ENCODE data around the gene TMEM205.
"Not testable (repeated sequence)": the region's sequence is repeated elsewhere in the genome, so short reads cannot be mapped to it uniquely, and the experiment has no call there.

Gene TMEM205

DNA sequence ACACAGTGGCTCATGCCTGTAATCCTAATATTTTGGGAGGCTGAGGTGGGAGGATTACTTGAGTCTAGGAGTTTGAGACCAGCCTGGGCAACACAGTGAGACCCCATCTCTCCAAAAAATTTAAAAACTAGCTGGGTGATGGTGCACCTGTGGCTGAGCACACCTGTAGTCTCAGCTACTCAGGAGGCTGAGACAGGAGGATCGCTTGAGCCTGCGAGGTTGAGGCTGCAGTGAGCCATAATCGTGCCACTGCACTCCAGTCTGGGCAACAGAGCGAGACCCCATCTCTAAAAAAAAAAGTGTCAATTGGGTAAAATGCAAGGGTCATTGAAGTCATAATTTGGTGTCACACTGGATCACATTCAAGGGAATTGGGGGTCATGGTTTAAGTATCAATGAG is 8.0 kb upstream of the TMEM205 start:
- not testable (repeated sequence) for DNase-seq (ENCODE audit: low read depth); H3K4me3 ChIP-seq (ENCODE audit: low read length); H3K9me3 ChIP-seq (ENCODE audit: control insufficient read depth, low read length); H3K9ac ChIP-seq (ENCODE audit: low read length); H3K36me3 ChIP-seq (ENCODE audit: control insufficient read depth, insufficient read depth, low read length, severe bottlenecking); H3K27me3 ChIP-seq (replicated peaks; ENCODE audit: control insufficient read depth, insufficient read depth, low read length)
- peaks cover 11% of the 10 kb centered on the region for H3K4me1 ChIP-seq (ENCODE audit: control insufficient read depth, insufficient read depth, low read length)

DNA sequence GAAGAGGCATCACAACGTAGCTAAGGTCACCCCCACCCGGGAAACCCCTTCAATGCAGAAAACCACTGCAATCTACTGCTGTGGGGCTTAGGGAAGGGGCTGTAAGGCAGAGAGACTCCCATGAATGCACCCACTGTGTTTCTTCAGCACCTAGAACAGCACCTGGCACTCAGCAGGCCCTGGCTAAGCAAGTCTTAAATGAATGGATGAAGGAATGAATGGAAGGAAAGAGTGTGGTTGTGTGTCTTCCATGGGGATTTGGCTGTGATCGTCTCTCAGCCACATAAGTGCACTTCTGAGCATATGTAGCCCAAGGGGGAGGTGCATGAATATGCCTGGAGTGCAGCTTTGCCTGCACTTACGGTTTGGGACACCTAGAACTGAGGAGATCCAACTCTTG is 3.1 kb upstream of the TMEM205 start:
- Histone ChIP-seq H3K4me3 (ENCODE audit: low read length) (no peak overlapping the region), H3K9ac (ENCODE audit: low read length) (no peak overlapping the region), H3K4me1 (ENCODE audit: control insufficient read depth, insufficient read depth, low read length) (peaks cover 19% of the 10 kb centered on the region), H3K27me3 (replicated peaks; ENCODE audit: control insufficient read depth, insufficient read depth, low read length) (no peaks in the 10 kb centered on the region), H3K9me3 (ENCODE audit: control insufficient read depth, low read length) (peaks cover 9% of the 10 kb centered on the region), H3K36me3 (ENCODE audit: control insufficient read depth, insufficient read depth, low read length, severe bottlenecking) (no peaks in the 10 kb centered on the region)
- DNase-seq (ENCODE audit: low read depth), result no peak

DNA sequence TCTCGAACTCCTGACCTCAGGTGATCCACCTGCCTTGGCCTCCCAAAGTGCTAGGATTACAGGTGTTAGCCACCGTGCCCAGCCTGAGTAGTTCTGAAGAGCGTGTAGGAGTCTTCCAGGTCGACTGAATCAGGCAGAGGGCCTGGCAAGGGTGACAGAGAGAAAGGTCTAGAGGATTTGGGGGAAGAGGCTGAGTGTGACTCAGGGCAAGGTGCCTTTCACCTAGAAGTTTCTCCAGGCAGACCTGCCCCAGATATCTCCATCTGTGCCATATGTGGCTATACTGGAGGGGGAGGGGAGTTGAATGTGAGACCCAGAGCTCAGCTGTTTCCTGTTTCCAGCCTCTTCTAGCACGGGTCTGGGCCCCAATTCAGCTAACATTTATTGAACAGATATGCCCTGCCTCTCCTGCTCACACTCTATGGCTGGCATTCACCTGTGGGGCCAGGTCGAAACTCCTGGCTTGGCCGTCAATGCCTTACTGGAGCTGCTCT is 1.5 kb upstream of the TMEM205 start:
- DNase-seq (ENCODE audit: low read depth), result no peak

DNA sequence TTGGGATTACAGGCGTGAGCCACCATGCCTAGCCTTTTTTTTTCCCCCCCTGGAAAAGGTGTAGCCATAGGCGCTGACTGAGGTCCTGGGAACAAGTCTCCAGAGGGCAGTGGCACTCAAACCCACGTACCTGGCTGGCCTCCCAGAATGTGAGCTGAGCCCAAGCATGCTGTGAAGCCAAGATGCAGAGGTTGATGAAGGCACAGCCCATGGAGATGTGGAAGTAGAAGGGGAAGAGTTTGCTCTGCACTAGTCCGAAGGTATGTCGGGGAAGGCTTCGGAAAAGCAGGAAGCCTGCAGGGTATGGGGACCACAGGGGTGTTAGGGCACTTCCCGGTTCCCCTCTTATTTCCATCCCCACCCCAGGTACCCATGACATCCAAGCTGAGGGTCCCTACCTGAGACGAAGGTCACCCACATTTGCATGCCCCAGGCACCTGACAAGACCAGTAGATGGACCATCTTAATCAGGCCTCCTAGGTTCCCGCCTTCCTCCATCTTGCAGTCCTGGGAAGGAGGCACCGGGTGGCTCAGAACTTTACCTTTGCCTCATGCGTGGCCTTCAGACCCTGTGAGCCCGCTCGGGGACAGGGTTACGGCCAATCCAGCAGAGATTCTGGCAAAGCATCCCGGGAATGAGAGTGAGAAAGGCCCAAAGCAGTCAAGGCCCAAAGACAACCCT is 805 bp downstream of the TMEM205 start:
- DNase-seq (ENCODE audit: low read depth), result peak; percentile 11
- Histone ChIP-seq H3K36me3 (ENCODE audit: control insufficient read depth, insufficient read depth, low read length, severe bottlenecking) (no peaks in the 10 kb centered on the region), H3K4me1 (ENCODE audit: control insufficient read depth, insufficient read depth, low read length) (peaks cover 23% of the 10 kb centered on the region), H3K27me3 (replicated peaks; ENCODE audit: control insufficient read depth, insufficient read depth, low read length) (no peaks in the 10 kb centered on the region), H3K9ac (ENCODE audit: low read length) (peak overlapping the region; percentile 90), H3K9me3 (ENCODE audit: control insufficient read depth, low read length) (peaks cover 9% of the 10 kb centered on the region), H3K4me3 (ENCODE audit: low read length) (peak overlapping the region; percentile 94)

More for the DNA sequence above, 1.5 kb upstream of the TMEM205 start:
- H3K9me3 ChIP-seq (ENCODE audit: control insufficient read depth, low read length), result peaks cover 9% of the 10 kb centered on the region
- no peaks in the 10 kb centered on the region for H3K36me3 ChIP-seq (ENCODE audit: control insufficient read depth, insufficient read depth, low read length, severe bottlenecking)
- no peak overlapping the region for H3K4me3 ChIP-seq (ENCODE audit: low read length)
- H3K4me1 ChIP-seq (ENCODE audit: control insufficient read depth, insufficient read depth, low read length), result peaks cover 23% of the 10 kb centered on the region
- H3K9ac ChIP-seq (ENCODE audit: low read length), result no peak overlapping the region
- H3K27me3 ChIP-seq (replicated peaks; ENCODE audit: control insufficient read depth, insufficient read depth, low read length), result no peaks in the 10 kb centered on the region

DNA sequence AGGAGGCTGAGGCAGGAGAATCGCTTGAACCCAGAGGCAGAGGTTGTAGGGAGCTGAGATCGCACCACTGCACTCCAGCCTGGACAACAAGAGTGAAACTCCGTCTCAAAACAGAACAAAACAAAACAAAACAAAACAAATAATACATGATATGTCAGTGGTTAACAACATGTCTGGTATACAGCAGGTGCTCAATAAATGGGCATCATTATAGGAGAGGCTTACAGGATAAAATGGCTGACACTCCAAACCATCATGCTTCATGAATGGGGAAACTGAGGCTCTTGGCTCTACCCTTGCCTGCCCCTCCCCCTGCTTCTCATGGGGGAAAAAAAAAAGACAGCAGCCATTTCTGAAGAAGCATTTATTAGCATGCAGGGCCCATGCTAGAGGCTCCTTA is 3.6 kb downstream of the TMEM205 start:
- Histone ChIP-seq H3K4me3 (ENCODE audit: low read length) (no peak overlapping the region), H3K36me3 (ENCODE audit: control insufficient read depth, insufficient read depth, low read length, severe bottlenecking) (no peaks in the 10 kb centered on the region), H3K27me3 (replicated peaks; ENCODE audit: control insufficient read depth, insufficient read depth, low read length) (no peaks in the 10 kb centered on the region), H3K9ac (ENCODE audit: low read length) (no peak overlapping the region), H3K9me3 (ENCODE audit: control insufficient read depth, low read length) (no peaks in the 10 kb centered on the region), H3K4me1 (ENCODE audit: control insufficient read depth, insufficient read depth, low read length) (peaks cover 35% of the 10 kb centered on the region)
- DNase-seq (ENCODE audit: low read depth), result no peak

DNA sequence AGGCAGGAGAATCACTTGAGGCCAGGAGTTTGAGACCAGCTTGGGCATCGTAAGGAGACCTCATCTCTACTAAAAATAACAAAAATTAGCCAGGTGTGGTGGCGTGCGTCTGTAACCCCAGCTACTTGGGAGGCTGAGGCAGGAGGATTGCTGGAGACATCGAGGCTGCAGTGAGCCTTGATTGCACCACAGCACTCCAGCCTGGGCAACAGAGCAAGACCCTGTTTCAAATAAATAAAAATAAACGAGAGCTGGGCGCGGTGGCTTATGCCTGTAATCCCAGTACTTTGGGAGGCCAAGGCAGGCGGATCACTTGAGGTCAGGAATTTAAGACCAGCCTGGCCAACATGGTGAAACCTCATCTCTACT is 6.0 kb downstream of the TMEM205 start:
- Histone ChIP-seq H3K4me1 (ENCODE audit: control insufficient read depth, insufficient read depth, low read length) (peaks cover 22% of the 10 kb centered on the region), H3K4me3 (ENCODE audit: low read length) (peak overlapping the region; percentile 78), H3K9ac (ENCODE audit: low read length) (peak overlapping the region; percentile 17)
- not testable (repeated sequence) for H3K36me3 ChIP-seq (ENCODE audit: control insufficient read depth, insufficient read depth, low read length, severe bottlenecking); H3K27me3 ChIP-seq (replicated peaks; ENCODE audit: control insufficient read depth, insufficient read depth, low read length); H3K9me3 ChIP-seq (ENCODE audit: control insufficient read depth, low read length); DNase-seq (ENCODE audit: low read depth)

DNA sequence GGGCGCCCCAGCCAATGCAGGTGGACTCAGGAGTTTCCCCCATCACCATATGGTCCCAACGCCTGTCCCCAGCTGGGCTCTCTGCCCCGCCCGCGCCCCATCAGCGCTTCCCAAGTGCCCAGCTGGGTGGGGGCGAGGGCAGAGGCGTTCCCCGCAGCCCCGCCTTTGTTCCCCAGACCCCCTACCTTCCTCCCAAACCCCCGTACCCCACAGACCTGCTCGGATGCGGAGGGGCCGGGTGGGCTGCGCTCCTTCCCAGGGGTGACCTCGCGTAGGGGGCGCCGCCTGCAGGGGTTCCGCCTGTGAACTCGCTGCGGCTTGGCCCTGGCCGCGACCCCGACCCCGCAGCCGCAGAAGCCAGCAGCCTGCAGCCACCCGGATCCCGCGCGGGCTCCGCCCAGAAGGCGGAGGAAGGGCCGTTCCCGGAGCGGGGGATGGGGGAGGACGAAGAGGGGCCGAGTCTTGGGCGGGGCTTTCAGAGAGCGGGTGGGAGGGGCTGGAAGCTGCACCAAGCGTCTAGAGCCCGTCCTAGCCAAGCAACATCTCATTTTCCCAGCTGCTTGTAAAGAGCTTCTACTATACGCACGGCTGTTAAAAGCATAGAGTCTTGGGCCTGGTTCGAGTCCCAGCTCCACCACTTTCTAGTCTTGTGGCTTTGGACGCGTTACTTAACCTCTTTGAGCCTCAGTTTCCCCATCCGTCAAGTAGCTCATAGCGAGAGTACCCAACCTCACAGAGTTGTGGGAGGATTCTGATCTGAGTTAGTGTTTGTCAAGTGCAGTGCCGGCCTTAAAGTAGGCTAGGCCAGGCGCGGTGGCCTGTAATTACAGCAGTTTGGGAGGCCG is 6.6 kb downstream of the TMEM205 start, which contains the start of gene RAB3D:
Gene RAB3D, minus strand, starts transcription at position 404 of the 845 bp plus-strand sequence. CDS start 2,258 bp downstream, outside the sequence.
- Histone ChIP-seq H3K36me3 (ENCODE audit: control insufficient read depth, insufficient read depth, low read length, severe bottlenecking) (peaks cover 4% of the 10 kb centered on the region), H3K4me3 (ENCODE audit: low read length) (peak within 1 kb of the TSS; percentile 78)
- DNase-seq (ENCODE audit: low read depth), result peak; percentile 96

DNA sequence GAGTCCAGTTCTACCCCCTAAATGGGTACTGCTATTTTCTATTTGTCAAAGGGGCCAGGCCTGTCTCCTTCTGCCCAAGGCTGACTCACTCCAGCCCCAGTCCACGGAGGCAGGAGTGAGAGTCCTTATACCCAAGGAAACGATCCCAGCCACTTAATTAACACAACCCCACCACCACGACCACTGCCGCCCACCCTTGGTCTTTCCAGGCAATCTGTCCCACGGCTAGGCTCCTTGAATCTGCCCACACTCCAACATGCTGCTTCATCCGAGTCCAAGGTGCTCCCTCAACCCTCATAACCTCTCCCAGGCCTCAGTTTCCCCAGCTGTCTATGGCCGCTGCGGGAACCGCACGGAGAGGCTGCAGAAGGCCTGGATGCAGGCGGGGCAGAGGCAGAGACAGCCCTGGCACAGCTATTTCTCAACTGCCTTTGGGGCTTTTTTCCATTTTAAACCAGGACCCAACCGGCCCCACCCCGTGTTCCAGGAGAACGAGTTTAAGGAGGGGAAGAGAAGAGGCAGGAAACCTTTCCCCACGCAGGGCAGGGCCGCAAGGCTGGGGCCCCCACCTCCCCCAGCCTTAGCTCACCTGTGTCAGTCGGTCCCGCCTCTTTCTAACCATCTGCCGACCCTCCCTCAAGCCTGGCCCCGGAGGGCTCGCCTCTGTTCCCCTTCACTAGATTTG is 7.4 kb downstream of the TMEM205 start:
- peaks cover 12% of the 10 kb centered on the region for H3K4me1 ChIP-seq (ENCODE audit: control insufficient read depth, insufficient read depth, low read length)
- H3K9ac ChIP-seq (ENCODE audit: low read length), result peak overlapping the region; percentile 67
- no peaks in the 10 kb centered on the region for H3K27me3 ChIP-seq (replicated peaks; ENCODE audit: control insufficient read depth, insufficient read depth, low read length)
- H3K36me3 ChIP-seq (ENCODE audit: control insufficient read depth, insufficient read depth, low read length, severe bottlenecking), result peaks cover 4% of the 10 kb centered on the region
- no peaks in the 10 kb centered on the region for H3K9me3 ChIP-seq (ENCODE audit: control insufficient read depth, low read length)
- H3K4me3 ChIP-seq (ENCODE audit: low read length), result peak overlapping the region; percentile 78
- peak; percentile 47 for DNase-seq (ENCODE audit: low read depth)

More for the DNA sequence above, 6.6 kb downstream of the TMEM205 start, which contains the start of gene RAB3D:
- peaks cover 18% of the 10 kb centered on the region for H3K4me1 ChIP-seq (ENCODE audit: control insufficient read depth, insufficient read depth, low read length)
- H3K27me3 ChIP-seq (replicated peaks; ENCODE audit: control insufficient read depth, insufficient read depth, low read length), result no peaks in the 10 kb centered on the region
- H3K9ac ChIP-seq (ENCODE audit: low read length), result peak within 1 kb of the TSS; percentile 67
- H3K9me3 ChIP-seq (ENCODE audit: control insufficient read depth, low read length), result no peaks in the 10 kb centered on the region

DNA sequence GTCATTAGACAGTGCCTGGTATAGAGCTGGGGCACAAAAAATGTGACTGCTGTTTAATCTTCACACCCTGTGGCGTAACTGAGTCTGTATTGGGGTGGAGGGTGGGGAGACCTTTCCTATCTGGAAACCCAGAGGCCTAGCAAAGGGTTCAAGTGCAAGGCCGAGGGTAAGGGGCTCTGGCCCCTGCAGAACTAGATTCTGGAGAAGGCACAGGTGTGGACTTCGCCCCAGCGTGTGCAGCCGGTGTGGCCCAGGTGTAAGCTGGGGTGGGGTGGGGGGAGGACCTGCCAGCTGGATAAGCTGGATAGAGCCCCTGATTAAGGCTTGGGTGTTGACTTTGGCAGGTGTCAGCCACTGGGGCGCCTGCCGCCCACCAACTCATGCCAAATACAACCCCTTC is 7.9 kb downstream of the TMEM205 start:
- Histone ChIP-seq H3K36me3 (ENCODE audit: control insufficient read depth, insufficient read depth, low read length, severe bottlenecking) (peaks cover 4% of the 10 kb centered on the region), H3K4me1 (ENCODE audit: control insufficient read depth, insufficient read depth, low read length) (peaks cover 12% of the 10 kb centered on the region), H3K9ac (ENCODE audit: low read length) (no peak overlapping the region), H3K27me3 (replicated peaks; ENCODE audit: control insufficient read depth, insufficient read depth, low read length) (no peaks in the 10 kb centered on the region), H3K9me3 (ENCODE audit: control insufficient read depth, low read length) (no peaks in the 10 kb centered on the region), H3K4me3 (ENCODE audit: low read length) (no peak overlapping the region)
- no peak for DNase-seq (ENCODE audit: low read depth)

DNA sequence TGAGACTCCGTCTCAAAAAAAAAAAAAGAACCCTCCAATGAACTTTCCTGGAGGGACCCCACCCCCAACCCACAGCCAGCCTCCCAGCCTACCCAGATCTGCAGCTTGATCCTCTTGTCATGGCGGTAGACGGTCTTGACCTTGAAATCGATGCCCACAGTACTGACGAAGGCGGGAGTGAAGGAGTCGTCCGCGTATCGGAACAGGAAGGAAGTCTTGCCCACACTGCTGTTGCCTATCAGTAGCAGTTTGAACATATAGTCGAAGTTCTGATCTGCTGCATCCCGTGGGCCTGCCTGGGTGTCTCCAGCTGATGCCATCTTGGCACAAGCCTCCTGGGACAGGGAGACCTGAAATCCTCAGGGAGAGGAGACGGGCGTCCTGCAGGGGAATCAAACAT is 9.0 kb downstream of the TMEM205 start:
- Histone ChIP-seq H3K4me1 (ENCODE audit: control insufficient read depth, insufficient read depth, low read length) (peaks cover 12% of the 10 kb centered on the region), H3K9me3 (ENCODE audit: control insufficient read depth, low read length) (no peaks in the 10 kb centered on the region), H3K4me3 (ENCODE audit: low read length) (no peak overlapping the region), H3K9ac (ENCODE audit: low read length) (no peak overlapping the region), H3K27me3 (replicated peaks; ENCODE audit: control insufficient read depth, insufficient read depth, low read length) (no peaks in the 10 kb centered on the region), H3K36me3 (ENCODE audit: control insufficient read depth, insufficient read depth, low read length, severe bottlenecking) (peaks cover 4% of the 10 kb centered on the region)
- DNase-seq (ENCODE audit: low read depth), result no peak
